RWPE2 (cell line): ENCODE measurements around the gene SLC25A41.

ENCODE experiments used
- ATAC-seq: fragments of 200-7000 bp; cut with Tn5 transposase; 3 replicates; pipeline ENCODE4 v1.9.1; 2021; ENCODE audit warnings: low read depth
- DNase-seq: peaks from one replicate; pipeline ENCODE4 v3.0.0-alpha.2; 2020; ENCODE audit warnings: low spot score
- H3K27ac ChIP-seq: fragments of 450-650 bp; 2 replicates; pipeline ENCODE4 v1.5.1; 2017; ENCODE audit warnings: mild to moderate bottlenecking; ENCODE audit not compliant: poor library complexity, severe bottlenecking
- H3K27me3 ChIP-seq: fragments of 250-450 bp; sonication (Bioruptor Pico); 2 replicates; pipeline ENCODE4 v1.5.1; 2021; ENCODE audit warnings: mild to moderate bottlenecking, moderate library complexity; ENCODE audit not compliant: insufficient read depth, poor library complexity, severe bottlenecking
- H3K36me3 ChIP-seq: fragments of 250-450 bp; sonication (Bioruptor Pico); 2 replicates; pipeline ENCODE4 v1.5.1; 2020; ENCODE audit warnings: low read depth, mild to moderate bottlenecking, moderate library complexity
- H3K4me1 ChIP-seq: fragments of 250-450 bp; sonication (Bioruptor Pico); 2 replicates; pipeline ENCODE4 v1.5.1; 2021; ENCODE audit warnings: mild to moderate bottlenecking, moderate library complexity; ENCODE audit not compliant: insufficient read depth, poor library complexity, severe bottlenecking
- H3K4me3 ChIP-seq: fragments of 250-450 bp; sonication (Bioruptor Pico); 2 replicates; pipeline ENCODE4 v1.5.1; 2021; ENCODE audit warnings: mild to moderate bottlenecking, moderate library complexity; ENCODE audit not compliant: severe bottlenecking
- H3K9me3 ChIP-seq: fragments of 250-450 bp; sonication (Bioruptor Pico); 2 replicates; pipeline ENCODE4 v1.5.1; 2021; ENCODE audit warnings: mild to moderate bottlenecking, moderate library complexity; ENCODE audit not compliant: severe bottlenecking
- CTCF ChIP-seq: fragments of 450-650 bp; IDR thresholded peaks from one replicate; pipeline ENCODE4 v1.5.1; 2017; ENCODE audit warnings: mild to moderate bottlenecking, moderate library complexity; ENCODE audit not compliant: poor library complexity, severe bottlenecking

Gene SLC25A41

GRCh38 chr19:6457958-6458694 lies 24.6 kb upstream of the SLC25A41 start:
- TF ChIP-seq CTCF: no peak
- Histone ChIP-seq H3K9me3 (no peaks in the 10 kb centered on the region), H3K27me3 (no peaks in the 10 kb centered on the region), H3K27ac (no peak overlapping the region), H3K4me1 (no peaks in the 10 kb centered on the region), H3K36me3 (peaks cover 13% of the 10 kb centered on the region), H3K4me3 (no peak overlapping the region)
- ATAC-seq (no peak), DNase-seq (no peak)

- no peaks in the 10 kb centered on the region for H3K27me3 ChIP-seq
- H3K4me1 ChIP-seq: no peaks in the 10 kb centered on the region
- TF ChIP-seq CTCF: no peak
- H3K27ac ChIP-seq: no peak overlapping the region
- ATAC-seq (no peak), DNase-seq (no peak)
- no peak overlapping the region for H3K4me3 ChIP-seq
- no peaks in the 10 kb centered on the region for H3K9me3 ChIP-seq
- peaks cover 13% of the 10 kb centered on the region for H3K36me3 ChIP-seq
Observed at GRCh38 chr19:6455924-6456323, 22.4 kb upstream of the SLC25A41 start.

GRCh38 chr19:6453951-6454565 lies 20.5 kb upstream of the SLC25A41 start:
- Histone ChIP-seq H3K36me3 (peaks cover 13% of the 10 kb centered on the region), H3K27ac (no peak overlapping the region), H3K4me3 (no peak overlapping the region), H3K4me1 (no peaks in the 10 kb centered on the region), H3K9me3 (no peaks in the 10 kb centered on the region), H3K27me3 (no peaks in the 10 kb centered on the region)
- ATAC-seq (no peak), DNase-seq (no peak)
- TF ChIP-seq CTCF: no peak

GRCh38 chr19:6452899-6453298 lies 19.3 kb upstream of the SLC25A41 start:
- Histone ChIP-seq H3K36me3 (peaks cover 13% of the 10 kb centered on the region), H3K4me1 (no peaks in the 10 kb centered on the region), H3K27me3 (no peaks in the 10 kb centered on the region), H3K9me3 (no peaks in the 10 kb centered on the region), H3K4me3 (no peak overlapping the region), H3K27ac (no peak overlapping the region)
- DNase-seq (no peak), ATAC-seq (no peak)
- TF ChIP-seq CTCF: no peak

GRCh38 chr19:6452223-6452614 lies 18.7 kb upstream of the SLC25A41 start:
- Histone ChIP-seq H3K27me3 (no peaks in the 10 kb centered on the region), H3K27ac (no peak overlapping the region), H3K36me3 (peaks cover 13% of the 10 kb centered on the region), H3K4me3 (no peak overlapping the region), H3K4me1 (no peaks in the 10 kb centered on the region), H3K9me3 (no peaks in the 10 kb centered on the region)
- ATAC-seq (no peak), DNase-seq (no peak)
- TF ChIP-seq CTCF: no peak
